Measurements from ENCODE around the gene WNT4. TPM values are rescaled to one million over a fixed set of nuclear protein-coding genes. Genes with fewer than 3 reads are reported as not detected.
A peak's percentile ranks its signal among the peaks of the same experiment; 100 is the strongest.

WNT4 gene
- total RNA-seq, 1 donor from 2014 or later, result 2.8 TPM

GRCh38 chr1:22089134-22089571 is 53.7 kb downstream of the WNT4 start:
- DNase-seq (ENCODE audit: low read depth), result no peak

- DNase-seq (ENCODE audit: low read depth), result no peak
Measured at GRCh38 chr1:22088331-22088730, 54.6 kb downstream of the WNT4 start.

DNA sequence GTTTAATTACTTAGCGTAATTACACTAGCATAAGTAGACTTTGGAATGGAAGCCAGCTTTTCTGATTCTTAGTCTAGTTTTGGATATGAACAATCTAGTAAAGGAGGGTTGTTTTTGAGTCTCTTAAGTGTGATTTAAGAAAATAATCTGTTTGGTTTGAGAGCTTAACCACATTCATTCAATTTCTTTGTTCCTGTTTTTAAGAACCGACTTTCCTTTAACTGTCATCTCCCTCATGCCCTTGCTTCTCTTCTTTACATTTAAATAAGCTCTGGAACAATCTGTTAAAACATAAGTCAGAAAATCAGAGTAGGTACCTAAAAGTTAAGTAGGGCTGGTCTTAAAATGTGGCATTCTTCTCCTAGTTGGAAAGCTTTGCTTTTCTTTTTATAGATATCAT is 62.7 kb downstream of the WNT4 start:
- DNase-seq (ENCODE audit: low read depth), result no peak

GRCh38 chr1:22078133-22078532 is 64.8 kb downstream of the WNT4 start:
- DNase-seq (ENCODE audit: low read depth), result no peak

DNA sequence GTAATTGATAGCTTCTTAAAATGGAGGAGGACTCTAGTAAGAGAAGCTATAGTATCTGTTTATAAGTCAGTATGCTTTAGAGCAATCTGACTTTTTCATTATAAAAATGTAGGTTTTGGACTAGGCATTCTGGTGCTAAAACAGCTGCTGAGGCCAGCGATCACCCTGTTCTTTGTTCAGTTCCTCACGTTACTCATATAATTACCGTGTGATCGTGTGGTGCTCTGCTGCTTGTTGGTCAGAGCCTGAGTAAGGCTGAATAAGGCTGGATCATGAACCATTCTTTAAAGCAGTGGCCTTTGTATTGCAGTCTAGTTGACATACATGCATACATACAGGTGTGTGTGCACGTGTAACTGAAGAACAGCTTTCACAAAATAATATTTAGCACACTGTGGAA is 65.2 kb downstream of the WNT4 start:
- peak; percentile 46 for DNase-seq (ENCODE audit: low read depth)

DNA sequence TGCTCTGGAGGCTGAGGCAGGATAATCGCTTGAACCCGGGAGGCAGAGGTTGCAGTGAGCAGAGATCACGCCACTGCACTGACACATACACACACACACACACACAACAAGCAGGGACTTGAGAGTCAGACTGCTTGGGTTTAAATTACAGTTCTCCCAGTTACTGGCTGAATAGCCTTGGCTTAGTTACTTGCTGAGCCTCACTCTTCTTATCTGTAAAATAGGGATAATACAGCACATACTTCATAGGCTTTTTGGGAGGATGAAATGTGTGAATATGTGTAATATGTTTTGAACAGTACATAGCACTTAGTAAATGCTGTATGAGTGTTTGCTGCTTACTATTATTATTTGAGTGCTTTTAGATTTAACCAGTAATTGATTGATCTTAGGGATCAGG is 66.6 kb downstream of the WNT4 start:
- no peak for DNase-seq (ENCODE audit: low read depth)

GRCh38 chr1:22075718-22076117 is 67.2 kb downstream of the WNT4 start:
- no peak for DNase-seq (ENCODE audit: low read depth)

DNA sequence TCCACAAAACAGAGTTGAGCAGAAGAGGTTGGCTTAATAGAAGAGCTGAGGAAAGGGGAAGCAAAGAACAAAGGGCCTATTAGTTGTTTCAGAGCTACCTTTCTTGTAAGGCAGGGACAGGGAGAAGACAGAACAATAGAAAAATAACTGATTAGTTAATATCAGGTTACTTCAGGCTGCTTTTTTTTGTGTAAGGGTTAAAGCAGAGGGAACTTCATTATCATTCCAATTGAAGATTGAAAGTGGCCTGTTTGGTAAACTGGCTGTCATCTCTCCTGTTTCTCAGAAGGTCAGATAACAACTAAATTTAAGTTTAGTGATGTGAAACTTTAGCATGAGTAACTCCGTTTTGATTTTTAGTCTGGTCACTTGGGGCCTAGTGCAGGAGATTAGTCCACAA is 68.1 kb downstream of the WNT4 start:
- no peak for DNase-seq (ENCODE audit: low read depth)

GRCh38 chr1:22071511-22071910 is 71.4 kb downstream of the WNT4 start:
- DNase-seq (ENCODE audit: low read depth), result no peak

Other genes starting within 250 kb of the WNT4 start
- gene HSPG2, start 205.8 kb downstream of the WNT4 start, total RNA-seq, result 221 and 384 TPM in 2 replicates
- not detected in 2 replicates for gene CELA3B, start 166.1 kb downstream of the WNT4 start, total RNA-seq
- 0.78 and 2.6 TPM in 2 replicates for gene CELA3A, start 141.4 kb downstream of the WNT4 start, total RNA-seq
- gene CDC42, start 90.4 kb downstream of the WNT4 start, total RNA-seq, result 273 and 286 TPM in 2 replicates